GM23248 (cell line): ENCODE data around the gene AURKB. TPM values are rescaled to one million over a fixed set of nuclear protein-coding genes. Genes with fewer than 3 reads are reported as not detected.
A peak's percentile ranks its signal among the peaks of the same experiment; 100 is the strongest.

ENCODE experiments used
- DNase-seq: peaks from one replicate; pipeline ENCODE4 v3.0.0-alpha.2; 2015
- H2AFZ ChIP-seq: fragments of 200-600 bp; sonication (generic); 2 replicates; pipeline ENCODE4 v1.6.1; 2016; ENCODE audit warnings: antibody characterized with exemption
- H3F3A ChIP-seq: fragments of 200-600 bp; sonication (generic); 2 replicates; pipeline ENCODE4 v1.6.1; 2016; ENCODE audit warnings: mild to moderate bottlenecking, antibody characterized with exemption, mixed run types; ENCODE audit not compliant: insufficient read depth
- H3K27ac ChIP-seq: fragments of 200-600 bp; sonication (generic); 2 replicates; pipeline ENCODE4 v1.5.1; 2016; ENCODE audit warnings: mild to moderate bottlenecking
- H3K27me3 ChIP-seq: fragments of 200-600 bp; sonication (generic); replicated peaks from 2 replicates; pipeline ENCODE4 v1.6.1; 2016; ENCODE audit warnings: mild to moderate bottlenecking; ENCODE audit not compliant: insufficient read depth
- H3K36me3 ChIP-seq: fragments of 200-600 bp; sonication (generic); 2 replicates; pipeline ENCODE4 v1.6.1; 2016; ENCODE audit warnings: low read depth, mild to moderate bottlenecking
- H3K4me1 ChIP-seq: fragments of 200-600 bp; sonication (generic); 2 replicates; pipeline ENCODE4 v1.6.1; 2016; ENCODE audit warnings: mild to moderate bottlenecking; ENCODE audit not compliant: insufficient read depth
- H3K4me2 ChIP-seq: fragments of 200-600 bp; sonication (generic); one replicate; pipeline ENCODE4 v1.6.1; 2016; ENCODE audit warnings: mild to moderate bottlenecking; ENCODE audit not compliant: unreplicated experiment
- H3K4me3 ChIP-seq: fragments of 200-600 bp; sonication (generic); 2 replicates; pipeline ENCODE4 v1.5.1; 2016; ENCODE audit warnings: mild to moderate bottlenecking
- H3K79me2 ChIP-seq: fragments of 200-600 bp; sonication (generic); 2 replicates; pipeline ENCODE4 v1.6.1; 2016; ENCODE audit warnings: mild to moderate bottlenecking; ENCODE audit not compliant: insufficient read depth
- H3K9ac ChIP-seq: fragments of 200-600 bp; sonication (generic); 2 replicates; pipeline ENCODE4 v1.6.1; 2016; ENCODE audit warnings: mild to moderate bottlenecking
- H3K9me2 ChIP-seq: fragments of 200-600 bp; sonication (generic); 2 replicates; pipeline ENCODE4 v1.6.1; 2016; ENCODE audit warnings: mixed run types, mild to moderate bottlenecking, moderate library complexity; ENCODE audit not compliant: insufficient read depth
- H3K9me3 ChIP-seq: fragments of 200-600 bp; sonication (generic); one replicate; pipeline ENCODE4 v1.6.1; 2017; ENCODE audit warnings: low read depth
- H4K20me1 ChIP-seq: fragments of 200-600 bp; sonication (generic); 2 replicates; pipeline ENCODE4 v1.6.0; 2016; ENCODE audit not compliant: insufficient read depth
- EZH2 ChIP-seq: fragments of 200-600 bp; sonication (generic); IDR thresholded peaks from 2 replicates; pipeline ENCODE4 v1.6.1; 2018; ENCODE audit warnings: antibody characterized with exemption, mild to moderate bottlenecking; ENCODE audit not compliant: insufficient read depth, poor library complexity, severe bottlenecking
- EZH2phosphoT487 ChIP-seq: fragments of 200-600 bp; sonication (generic); IDR thresholded peaks from 2 replicates; pipeline ENCODE4 v1.6.1; 2018; ENCODE audit warnings: antibody characterized with exemption, moderate library complexity, mild to moderate bottlenecking, low read depth; ENCODE audit not compliant: insufficient read depth
- WGBS, 2 experiments: methylation state at CpG; one replicate each; pipeline ENCODE4 v1.1.6; 2015 to 2017; ENCODE audit warnings: low lambda C conversion rate in 2 of 2, low coverage in 1 of 2; ENCODE audit errors: missing lambda C conversion rate in 2 of 2; 5-methylcytosine and 5-hydroxymethylcytosine counted together
- in situ Hi-C: fragments of 300-500 bp; cut with MboI; formaldehyde crosslinking; loops from 2 replicates; pipeline ENCODE4 v1.15.0; 2020
- polyA plus RNA-seq: library from polyadenylated mRNA; unstranded; fragments of >200 nt; fragmentation: Nextera tagmentation; extraction: Ambion mirVana; gene quantifications from 2 replicates; pipeline ENCODE4 v1.2.1, GENCODE V29; 2016
- total RNA-seq: library from RNA; depleted of rRNA; stranded (reverse); fragments of >200 nt; shearing (Covaris generic); gene quantifications from 2 replicates; pipeline ENCODE4 v1.2.3, GENCODE V29; 2014

AURKB gene
- total and polyA plus RNA-seq, 2 experiments from 2014 or later: 18.4 to 24.1 TPM

DNA sequence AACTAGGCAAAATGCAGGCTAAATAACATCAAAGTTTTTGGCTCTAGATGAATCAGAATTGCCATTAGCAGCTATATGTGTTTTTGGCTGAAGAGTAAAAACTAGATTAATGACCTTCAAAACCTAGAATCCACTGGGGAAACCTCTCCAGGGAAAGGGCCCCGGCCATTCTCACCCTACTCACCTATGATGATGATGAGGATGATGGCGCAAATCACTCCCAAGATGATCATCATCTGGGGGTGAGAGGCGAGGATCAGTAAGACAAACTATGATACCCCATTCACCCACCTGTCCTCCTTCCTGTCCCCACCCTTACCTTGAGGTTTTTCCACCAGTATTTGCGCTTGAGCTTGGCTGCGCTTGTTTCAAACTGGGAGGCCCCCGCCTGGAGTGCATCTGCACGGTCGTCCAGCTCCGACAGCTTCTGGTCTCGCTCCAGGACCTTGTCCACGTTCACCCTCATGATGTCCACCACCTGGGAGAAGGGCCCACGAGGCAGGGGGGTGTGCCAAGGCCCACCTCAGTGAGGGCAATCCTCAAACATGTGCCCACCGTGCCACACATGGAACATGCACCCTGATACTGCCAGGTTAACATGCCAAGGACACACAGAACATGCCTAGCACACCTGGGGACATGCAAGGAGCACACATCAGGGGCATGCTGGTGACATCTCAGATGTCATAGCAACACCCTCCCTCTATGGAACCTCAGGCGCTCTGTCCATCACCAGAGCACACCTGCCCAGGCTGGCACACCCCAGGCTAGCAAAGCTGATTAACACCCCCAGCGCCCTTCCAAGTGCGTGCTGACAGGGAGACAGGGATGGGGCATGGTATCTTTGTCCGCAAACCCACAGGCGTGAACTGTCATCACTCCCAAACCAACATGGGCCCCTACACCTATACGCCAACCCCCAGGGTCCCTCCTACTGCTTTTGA, 48.8 kb downstream of the AURKB start:
- Histone ChIP-seq H3K27me3 (no peaks in the 10 kb centered on the region), H3K4me2 (peak overlapping the region; percentile 83), H3K79me2 (peaks cover 21% of the 10 kb centered on the region), H3K4me3 (peak overlapping the region; percentile 91), H3K27ac (peak overlapping the region; percentile 73), H3K9me2 (no peaks in the 10 kb centered on the region), H3K9me3 (no peaks in the 10 kb centered on the region), H2AFZ (no peak overlapping the region), H3K9ac (peak overlapping the region; percentile 100), H3K36me3 (no peaks in the 10 kb centered on the region), H3F3A (peaks cover 42% of the 10 kb centered on the region), H4K20me1 (no peaks in the 10 kb centered on the region), H3K4me1 (peaks cover 39% of the 10 kb centered on the region)
- TF ChIP-seq EZH2 (no peak), EZH2phosphoT487 (no peak)
- 51 to 52% methylated on average over 19 of the region's 19 CpGs for WGBS, 2 experiments
- DNase-seq: no peak
- in situ Hi-C loops: no loop called here

- Histone ChIP-seq H3K79me2 (peaks cover 22% of the 10 kb centered on the region), H3K4me2 (no peak overlapping the region), H3K9me3 (no peaks in the 10 kb centered on the region), H3K27ac (0 out of 2 replicates have a peak overlapping the region, but pooled peaks have one; percentile 2), H3F3A (peaks cover 37% of the 10 kb centered on the region), H3K27me3 (no peaks in the 10 kb centered on the region), H3K36me3 (no peaks in the 10 kb centered on the region), H4K20me1 (no peaks in the 10 kb centered on the region), H3K4me3 (0 out of 2 replicates have a peak overlapping the region, but pooled peaks have one; percentile 91), H3K9me2 (no peaks in the 10 kb centered on the region), H3K4me1 (peaks cover 36% of the 10 kb centered on the region), H2AFZ (no peak overlapping the region), H3K9ac (peak overlapping the region; percentile 100)
- in situ Hi-C loops: no loop called here
- no peak for DNase-seq
- TF ChIP-seq EZH2phosphoT487 (no peak), EZH2 (no peak)
- WGBS, 2 experiments: 60 to 69% methylated on average over 5 of the region's 5 CpGs
These were observed 49.6 kb downstream of the AURKB start for GRCh38 chr17:8160741-8161221.

DNA sequence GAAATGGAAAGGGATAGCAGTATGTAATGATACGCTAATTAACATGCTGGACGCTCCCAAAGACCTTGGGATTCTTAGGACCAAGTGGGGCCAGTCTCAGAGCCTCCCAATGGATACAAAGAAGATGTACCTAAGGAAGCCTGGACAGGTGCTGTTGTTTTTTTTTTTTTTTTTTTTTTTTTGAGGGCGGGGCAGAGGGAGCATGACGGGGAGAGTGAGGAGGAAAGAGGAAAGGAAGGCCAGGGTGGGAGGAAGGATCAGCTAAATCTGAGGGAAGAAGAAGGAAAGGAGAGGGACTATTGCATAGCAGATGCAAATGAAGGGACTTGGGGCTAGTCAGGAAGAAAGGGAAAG, 50.2 kb downstream of the AURKB start:
- no peak overlapping the region for H2AFZ ChIP-seq
- no peak overlapping the region for H3K4me3 ChIP-seq
- peaks cover 42% of the 10 kb centered on the region for H3K4me1 ChIP-seq
- 68 to 78% methylated on average over 3 to 4 of the region's 4 CpGs for WGBS, 2 experiments
- DNase-seq: no peak
- peaks cover 28% of the 10 kb centered on the region for H3K79me2 ChIP-seq
- no peak for TF ChIP-seq EZH2phosphoT487
- no peak for TF ChIP-seq EZH2
- no peaks in the 10 kb centered on the region for H3K9me3 ChIP-seq
- no peaks in the 10 kb centered on the region for H3K36me3 ChIP-seq
- H3F3A ChIP-seq: peaks cover 37% of the 10 kb centered on the region
- H3K27ac ChIP-seq: no peak overlapping the region
- no peak overlapping the region for H3K9ac ChIP-seq
- in situ Hi-C loops: no loop called here
- no peaks in the 10 kb centered on the region for H3K27me3 ChIP-seq
- H3K9me2 ChIP-seq: no peaks in the 10 kb centered on the region
- no peak overlapping the region for H3K4me2 ChIP-seq
- no peaks in the 10 kb centered on the region for H4K20me1 ChIP-seq

GRCh38 chr17:8159459-8160223, 50.7 kb downstream of the AURKB start:
- no peaks in the 10 kb centered on the region for H3K9me3 ChIP-seq
- no peak for DNase-seq
- 71 to 74% methylated on average over 4 of the region's 4 CpGs for WGBS, 2 experiments
- H3F3A ChIP-seq: peaks cover 31% of the 10 kb centered on the region
- H3K4me2 ChIP-seq: no peak overlapping the region
- no peaks in the 10 kb centered on the region for H3K9me2 ChIP-seq
- no peak overlapping the region for H3K4me3 ChIP-seq
- H2AFZ ChIP-seq: no peak overlapping the region
- no peaks in the 10 kb centered on the region for H3K27me3 ChIP-seq
- H3K27ac ChIP-seq: no peak overlapping the region
- no peak for TF ChIP-seq EZH2phosphoT487
- no peak for TF ChIP-seq EZH2
- in situ Hi-C loops: no loop called here
- H4K20me1 ChIP-seq: no peaks in the 10 kb centered on the region
- H3K79me2 ChIP-seq: peaks cover 33% of the 10 kb centered on the region
- H3K36me3 ChIP-seq: no peaks in the 10 kb centered on the region
- no peak overlapping the region for H3K9ac ChIP-seq
- peaks cover 43% of the 10 kb centered on the region for H3K4me1 ChIP-seq
